GM12801 (cell line): Measurements from ENCODE around the gene ASB18.

Experiments used
- CTCF ChIP-seq: IDR thresholded peaks from one replicate; pipeline ENCODE4 v1.5.1; 2011; ENCODE audit warnings: control low read depth; ENCODE audit not compliant: insufficient read length; ENCODE audit errors: extremely low read depth

Gene ASB18

GRCh38 chr2:236157815-236158498, 106.2 kb downstream of the ASB18 start:
- TF ChIP-seq CTCF: no peak

- no peak for TF ChIP-seq CTCF
These were observed 106.8 kb downstream of the ASB18 start for GRCh38 chr2:236157366-236157765.

GRCh38 chr2:236156860-236157194, 107.4 kb downstream of the ASB18 start:
- TF ChIP-seq CTCF: no peak

GRCh38 chr2:236156095-236156859, 107.9 kb downstream of the ASB18 start:
- TF ChIP-seq CTCF: no peak

- TF ChIP-seq CTCF: no peak
These were observed 108.8 kb downstream of the ASB18 start for GRCh38 chr2:236155406-236155805.

GRCh38 chr2:236146436-236146835, 117.8 kb downstream of the ASB18 start:
- no peak for TF ChIP-seq CTCF

- no peak for TF ChIP-seq CTCF
These were observed 120.4 kb downstream of the ASB18 start for GRCh38 chr2:236143811-236144210.
